ENCODE measurements around the gene ALK. TPM values are rescaled to one million over a fixed set of nuclear protein-coding genes. Genes with fewer than 3 reads are reported as not detected.
"Not testable (repeated sequence)": the region's sequence is repeated elsewhere in the genome, so short reads cannot be mapped to it uniquely, and the experiment has no call there.

The ALK gene
- total and polyA plus RNA-seq, 4 donors = 4.2 to 16.7 (median 14.2) TPM

DNA sequence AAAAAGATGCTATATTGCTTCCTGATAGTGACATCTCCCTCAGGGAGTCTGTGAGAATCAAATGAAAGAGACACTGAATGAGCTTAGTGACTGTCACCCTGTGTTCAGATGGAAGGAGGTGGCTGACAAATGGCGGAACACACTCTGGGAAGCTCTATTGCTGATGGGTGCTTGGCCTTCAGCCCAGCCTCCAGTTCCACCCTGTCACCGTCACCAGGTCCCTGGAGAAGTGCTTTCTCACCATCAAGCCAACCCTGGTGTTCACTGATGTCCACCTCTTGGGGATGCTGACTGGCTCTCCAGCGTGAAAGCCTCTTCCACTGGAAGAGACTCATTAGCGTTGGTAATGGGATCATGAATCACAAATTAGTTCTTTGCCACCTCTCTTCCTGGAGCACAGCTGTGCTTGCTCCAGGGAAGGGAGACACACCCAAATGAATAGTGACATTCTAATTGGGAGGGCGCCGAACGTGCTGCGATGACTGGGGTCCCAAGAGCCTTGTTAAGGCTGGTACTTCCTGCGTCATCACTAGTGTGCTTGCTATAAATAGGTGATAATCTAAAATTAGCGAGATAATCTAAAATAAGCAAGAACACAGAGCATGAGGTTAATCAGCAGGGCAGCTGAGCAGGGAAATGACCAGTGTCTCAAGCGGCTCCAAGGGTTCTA is 652.2 kb downstream of the ALK start:
- DNase-seq (ENCODE audit: low read depth in 4 of 6, low spot score in 6 of 6) = peak in 1 of 6 donors; percentile 27
- 70% methylated on average over 7 of the region's 11 CpGs for WGBS (ENCODE audit: insufficient coverage)
- H3K27ac ChIP-seq (ENCODE audit: low read depth, low read length) = no peak overlapping the region

GRCh38 chr2:29267720-29268119 is 653.7 kb downstream of the ALK start:
- Histone ChIP-seq H3K27ac (ENCODE audit: low read depth, low read length) (no peak overlapping the region), H3K4me3 (ENCODE audit: low read depth, low read length) (no peak overlapping the region), H3K4me1 (ENCODE audit: control insufficient read depth, insufficient read depth, low read length) (peaks cover 24% of the 10 kb centered on the region), H3K27me3 (ENCODE audit: control insufficient read depth, insufficient read depth, low read length) (no peaks in the 10 kb centered on the region), H3K36me3 (ENCODE audit: control insufficient read depth, insufficient read depth, low read length) (no peaks in the 10 kb centered on the region), H3K9me3 (ENCODE audit: control insufficient read depth, insufficient read depth, low read length) (no peaks in the 10 kb centered on the region)
- no CpG with 5 or more reads among the region's 2 CpGs for WGBS (ENCODE audit: insufficient coverage)
- peak in 1 of 6 donors; percentile 72 for DNase-seq (ENCODE audit: low read depth in 4 of 6, low spot score in 6 of 6)

More for the DNA sequence above, 652.2 kb downstream of the ALK start:
- no peaks in the 10 kb centered on the region for H3K36me3 ChIP-seq (ENCODE audit: control insufficient read depth, insufficient read depth, low read length)
- no peak overlapping the region for H3K4me3 ChIP-seq (ENCODE audit: low read depth, low read length)
- H3K27me3 ChIP-seq (ENCODE audit: control insufficient read depth, insufficient read depth, low read length) = no peaks in the 10 kb centered on the region
- H3K9me3 ChIP-seq (ENCODE audit: control insufficient read depth, insufficient read depth, low read length) = no peaks in the 10 kb centered on the region
- peaks cover 24% of the 10 kb centered on the region for H3K4me1 ChIP-seq (ENCODE audit: control insufficient read depth, insufficient read depth, low read length)

GRCh38 chr2:29263886-29264285 is 657.5 kb downstream of the ALK start:
- Histone ChIP-seq H3K27ac (ENCODE audit: low read depth, low read length) (no peak overlapping the region), H3K4me3 (ENCODE audit: low read depth, low read length) (no peak overlapping the region), H3K9me3 (ENCODE audit: control insufficient read depth, insufficient read depth, low read length) (no peaks in the 10 kb centered on the region), H3K4me1 (ENCODE audit: control insufficient read depth, insufficient read depth, low read length) (peaks cover 6% of the 10 kb centered on the region), H3K36me3 (ENCODE audit: control insufficient read depth, insufficient read depth, low read length) (no peaks in the 10 kb centered on the region), H3K27me3 (ENCODE audit: control insufficient read depth, insufficient read depth, low read length) (no peaks in the 10 kb centered on the region)
- no peak for DNase-seq (ENCODE audit: low read depth in 4 of 6, low spot score in 6 of 6)
- WGBS (ENCODE audit: insufficient coverage) = 92% methylated on average over 4 of the region's 5 CpGs

DNA sequence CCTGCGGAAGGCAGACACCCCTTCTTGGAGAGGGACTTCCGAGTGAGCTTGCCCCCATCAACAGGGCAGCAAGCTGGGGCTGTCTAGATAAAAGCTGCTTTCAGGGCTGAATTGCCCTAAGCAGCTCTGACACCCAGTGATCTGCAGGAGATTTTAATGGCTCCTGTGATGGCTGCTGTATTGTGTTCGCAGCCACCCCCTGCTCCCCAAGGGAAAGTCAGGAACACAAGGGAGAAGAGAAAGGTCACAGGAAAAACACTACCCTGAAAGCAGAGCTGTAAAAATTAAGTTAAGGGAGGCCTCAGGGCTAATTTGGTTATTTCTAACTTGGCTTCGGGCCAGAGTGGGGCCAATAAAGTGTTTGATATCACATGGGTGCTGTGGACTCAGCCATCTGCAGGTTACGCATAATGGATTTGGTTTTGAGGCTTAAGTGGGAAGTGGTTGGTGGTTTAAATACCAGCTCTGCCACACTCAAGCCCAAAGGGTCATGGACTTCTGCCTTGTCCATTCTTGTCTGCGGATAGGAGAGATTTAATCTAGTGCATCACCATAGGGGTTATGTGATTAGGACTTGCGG is 658.6 kb downstream of the ALK start:
- 62% methylated on average over 4 of the region's 7 CpGs for WGBS (ENCODE audit: insufficient coverage)
- Histone ChIP-seq H3K4me1 (ENCODE audit: control insufficient read depth, insufficient read depth, low read length) (peaks cover 3% of the 10 kb centered on the region), H3K36me3 (ENCODE audit: control insufficient read depth, insufficient read depth, low read length) (no peaks in the 10 kb centered on the region), H3K27ac (ENCODE audit: low read depth, low read length) (no peak overlapping the region), H3K9me3 (ENCODE audit: control insufficient read depth, insufficient read depth, low read length) (no peaks in the 10 kb centered on the region), H3K27me3 (ENCODE audit: control insufficient read depth, insufficient read depth, low read length) (no peaks in the 10 kb centered on the region), H3K4me3 (ENCODE audit: low read depth, low read length) (no peak overlapping the region)
- DNase-seq (ENCODE audit: low read depth in 4 of 6, low spot score in 6 of 6) = no peak

- H3K4me3 ChIP-seq (ENCODE audit: low read depth, low read length) = no peak overlapping the region
- H3K4me1 ChIP-seq (ENCODE audit: control insufficient read depth, insufficient read depth, low read length) = no peaks in the 10 kb centered on the region
- H3K27me3 ChIP-seq (ENCODE audit: control insufficient read depth, insufficient read depth, low read length) = no peaks in the 10 kb centered on the region
- no peak overlapping the region for H3K27ac ChIP-seq (ENCODE audit: low read depth, low read length)
- no peaks in the 10 kb centered on the region for H3K9me3 ChIP-seq (ENCODE audit: control insufficient read depth, insufficient read depth, low read length)
- H3K36me3 ChIP-seq (ENCODE audit: control insufficient read depth, insufficient read depth, low read length) = no peaks in the 10 kb centered on the region
- no peak for DNase-seq (ENCODE audit: low read depth in 4 of 6, low spot score in 6 of 6)
- WGBS (ENCODE audit: insufficient coverage) = 92% methylated on average over 3 of the region's 3 CpGs
These were observed 660.4 kb downstream of the ALK start for GRCh38 chr2:29261003-29261402.

DNA sequence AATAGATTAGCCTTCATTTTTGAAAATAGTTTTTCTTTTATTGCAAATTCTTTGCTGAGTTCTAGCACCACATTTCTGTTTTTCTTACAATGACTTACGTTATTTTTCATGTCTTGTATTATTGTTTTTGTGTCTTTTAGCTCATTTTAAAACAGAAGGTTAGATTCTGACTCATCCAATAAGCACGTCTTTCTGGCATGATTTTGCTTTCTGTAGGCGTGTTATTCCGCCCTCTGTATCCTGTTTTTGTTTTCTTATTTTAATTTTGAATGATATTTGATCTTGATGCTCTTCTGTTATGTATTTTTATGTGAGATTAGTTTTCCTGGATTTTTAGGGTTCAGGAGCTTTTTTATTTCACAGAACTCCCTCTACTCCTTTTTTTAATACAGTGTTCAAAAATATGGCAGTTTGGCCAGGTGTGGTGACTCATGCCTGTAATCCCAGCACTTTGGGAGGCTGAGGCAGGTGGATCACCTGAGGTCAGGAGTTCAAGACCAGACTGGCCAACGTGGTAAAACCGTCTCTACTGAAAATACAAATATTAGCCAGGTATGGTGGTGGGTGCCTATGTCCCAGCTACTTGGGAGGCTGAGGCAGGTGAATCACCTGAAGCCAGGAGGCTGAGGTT is 661.1 kb downstream of the ALK start:
- H3K27me3 ChIP-seq (ENCODE audit: control insufficient read depth, insufficient read depth, low read length) = no peaks in the 10 kb centered on the region
- no peaks in the 10 kb centered on the region for H3K36me3 ChIP-seq (ENCODE audit: control insufficient read depth, insufficient read depth, low read length)
- DNase-seq (ENCODE audit: low read depth in 4 of 6, low spot score in 6 of 6) = no peak
- H3K9me3 ChIP-seq (ENCODE audit: control insufficient read depth, insufficient read depth, low read length) = no peaks in the 10 kb centered on the region
- H3K27ac ChIP-seq (ENCODE audit: low read depth, low read length) = no peak overlapping the region
- WGBS (ENCODE audit: insufficient coverage) = 50% methylated on average over 1 of the region's 6 CpGs
- no peaks in the 10 kb centered on the region for H3K4me1 ChIP-seq (ENCODE audit: control insufficient read depth, insufficient read depth, low read length)
- no peak overlapping the region for H3K4me3 ChIP-seq (ENCODE audit: low read depth, low read length)

DNA sequence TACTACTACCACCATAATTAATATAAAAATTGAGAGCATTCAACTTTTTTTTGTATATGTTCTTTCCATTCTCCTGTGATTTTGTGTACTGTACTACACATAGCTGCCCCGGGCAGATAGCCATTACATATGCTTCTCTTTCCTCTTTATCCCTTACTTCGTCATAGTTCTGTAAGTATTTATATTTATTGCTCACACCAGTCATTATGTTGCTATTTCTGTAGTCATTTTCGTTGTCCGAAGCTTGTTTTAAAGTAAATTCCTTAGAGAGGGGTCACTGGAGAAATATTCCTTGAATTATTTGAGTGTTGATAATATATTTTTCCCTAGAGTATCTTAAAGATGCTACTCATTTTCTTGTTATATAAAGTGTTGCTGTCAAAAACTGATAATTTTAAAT is 662.2 kb downstream of the ALK start:
- no CpG with 5 or more reads among the region's 4 CpGs for WGBS (ENCODE audit: insufficient coverage)
- no peaks in the 10 kb centered on the region for H3K9me3 ChIP-seq (ENCODE audit: control insufficient read depth, insufficient read depth, low read length)
- no peaks in the 10 kb centered on the region for H3K27me3 ChIP-seq (ENCODE audit: control insufficient read depth, insufficient read depth, low read length)
- H3K27ac ChIP-seq (ENCODE audit: low read depth, low read length) = no peak overlapping the region
- no peak overlapping the region for H3K4me3 ChIP-seq (ENCODE audit: low read depth, low read length)
- H3K4me1 ChIP-seq (ENCODE audit: control insufficient read depth, insufficient read depth, low read length) = no peaks in the 10 kb centered on the region
- DNase-seq (ENCODE audit: low read depth in 4 of 6, low spot score in 6 of 6) = no peak
- H3K36me3 ChIP-seq (ENCODE audit: control insufficient read depth, insufficient read depth, low read length) = no peaks in the 10 kb centered on the region

GRCh38 chr2:29255004-29255403 is 666.4 kb downstream of the ALK start:
- no peaks in the 10 kb centered on the region for H3K9me3 ChIP-seq (ENCODE audit: control insufficient read depth, insufficient read depth, low read length)
- WGBS (ENCODE audit: insufficient coverage) = 66% methylated on average over 2 of the region's 2 CpGs
- peak in 1 of 6 donors; percentile 16 for DNase-seq (ENCODE audit: low read depth in 4 of 6, low spot score in 6 of 6)
- no peaks in the 10 kb centered on the region for H3K4me1 ChIP-seq (ENCODE audit: control insufficient read depth, insufficient read depth, low read length)
- H3K27ac ChIP-seq (ENCODE audit: low read depth, low read length) = no peak overlapping the region
- H3K27me3 ChIP-seq (ENCODE audit: control insufficient read depth, insufficient read depth, low read length) = no peaks in the 10 kb centered on the region
- H3K36me3 ChIP-seq (ENCODE audit: control insufficient read depth, insufficient read depth, low read length) = peaks cover 4% of the 10 kb centered on the region
- H3K4me3 ChIP-seq (ENCODE audit: low read depth, low read length) = no peak overlapping the region

- not testable (repeated sequence) for H3K36me3 ChIP-seq (ENCODE audit: control insufficient read depth, insufficient read depth, low read length); DNase-seq (ENCODE audit: low read depth in 4 of 6, low spot score in 6 of 6); H3K27me3 ChIP-seq (ENCODE audit: control insufficient read depth, insufficient read depth, low read length); H3K9me3 ChIP-seq (ENCODE audit: control insufficient read depth, insufficient read depth, low read length); H3K4me1 ChIP-seq (ENCODE audit: control insufficient read depth, insufficient read depth, low read length); H3K27ac ChIP-seq (ENCODE audit: low read depth, low read length); H3K4me3 ChIP-seq (ENCODE audit: low read depth, low read length)
- WGBS (ENCODE audit: insufficient coverage) = 80% methylated on average over 1 of the region's 4 CpGs
These were observed 667.7 kb downstream of the ALK start for GRCh38 chr2:29253495-29254275.

All from spinal cord (tissue), 10 donors.